NCI-H2107 treated with DMSO at 0.1 percent for 48 hours (cell line): ENCODE measurements around the gene HCN2.
A peak's percentile ranks its signal among the peaks of the same experiment; 100 is the strongest.
"Not testable (repeated sequence)": the region's sequence is repeated elsewhere in the genome, so short reads cannot be mapped to it uniquely, and the experiment has no call there.

Experiments
- DNase-seq: peaks from one replicate; lab custom pipeline; 2025; ENCODE audit not compliant: unreplicated experiment; lab: John Stamatoyannopoulos, UW

The HCN2 gene

DNA sequence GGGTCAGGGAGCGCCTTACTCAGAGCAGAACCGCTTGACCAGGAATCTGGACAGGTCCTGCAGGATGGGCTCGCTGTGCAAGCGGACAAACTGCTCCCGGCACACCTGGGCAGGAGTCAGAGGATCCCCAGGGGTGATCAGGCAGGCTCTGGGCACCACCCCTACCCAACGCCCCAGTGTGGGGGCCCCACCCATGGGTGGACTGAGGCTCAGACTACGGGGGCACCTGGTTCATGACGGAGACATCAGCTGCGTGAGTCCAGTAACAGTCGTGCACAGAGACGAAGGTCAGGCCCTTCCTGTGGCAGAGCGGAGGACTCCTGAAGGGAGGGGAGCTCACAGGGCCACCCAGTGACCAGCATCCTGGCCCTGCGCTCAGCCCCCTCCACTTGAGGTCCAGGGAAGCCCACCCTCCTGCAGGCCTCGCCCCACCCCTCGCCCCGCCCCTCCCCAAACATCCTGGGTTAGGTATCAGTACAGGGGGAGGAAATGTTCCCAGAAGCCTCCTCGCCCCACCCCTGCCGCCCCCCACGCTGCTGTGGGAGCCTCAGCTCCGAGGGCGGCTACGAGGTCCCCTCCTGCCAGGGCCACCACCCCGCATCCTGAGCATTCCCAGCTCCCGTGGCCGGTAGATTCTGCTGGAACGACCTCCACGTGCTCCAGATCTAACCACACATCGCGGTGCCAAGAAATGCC is 28.0 kb downstream of the HCN2 start:
- no peak for DNase-seq

DNA sequence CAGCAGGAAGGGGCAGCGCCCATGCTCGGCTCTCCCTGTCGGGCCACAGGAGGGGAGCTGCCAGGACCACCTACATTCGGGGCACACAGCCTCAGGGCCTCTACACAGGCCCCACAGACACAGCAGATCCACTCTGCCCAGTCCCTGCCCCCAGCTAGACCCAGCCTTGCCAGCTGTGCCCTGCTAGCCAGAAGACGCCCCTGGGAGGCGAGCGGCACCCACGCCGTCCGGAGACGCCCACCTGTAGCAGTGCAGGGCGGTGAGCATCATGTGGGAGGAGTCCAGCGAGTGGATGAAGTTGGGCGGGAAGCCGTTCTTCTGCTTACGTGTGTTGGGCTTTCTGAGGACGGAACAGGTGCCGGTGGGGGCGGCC is 28.6 kb downstream of the HCN2 start:
- DNase-seq = no peak

DNA sequence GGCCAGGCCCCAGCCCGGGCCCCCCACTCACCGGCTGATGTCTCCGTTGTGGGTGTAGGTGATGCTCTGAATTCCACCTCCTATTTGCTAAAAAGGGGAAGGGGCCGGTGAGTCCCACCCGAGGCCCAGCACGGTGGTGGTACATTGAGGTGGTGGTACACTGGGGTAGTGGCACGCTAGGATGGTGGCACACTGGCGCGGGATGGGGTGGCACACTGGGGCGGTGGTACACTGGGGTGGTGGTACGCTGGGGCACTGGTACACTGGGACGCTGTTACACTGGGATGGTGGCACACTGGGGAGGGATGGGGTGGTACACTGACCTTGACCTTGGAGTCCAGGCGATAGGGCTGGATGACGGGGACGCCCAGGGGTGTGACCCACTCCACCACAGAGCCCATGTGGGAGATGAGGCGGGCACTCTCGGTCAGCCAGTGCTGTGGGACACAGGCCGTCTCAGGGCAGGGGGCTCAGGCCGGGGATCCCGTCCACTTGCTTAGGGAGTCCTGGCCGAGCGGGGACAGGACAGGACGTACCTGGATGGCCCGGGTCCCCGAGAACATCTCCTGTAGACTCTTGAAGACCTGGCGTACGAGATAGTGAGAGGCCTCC is 29.1 kb downstream of the HCN2 start:
- DNase-seq = no peak

DNA sequence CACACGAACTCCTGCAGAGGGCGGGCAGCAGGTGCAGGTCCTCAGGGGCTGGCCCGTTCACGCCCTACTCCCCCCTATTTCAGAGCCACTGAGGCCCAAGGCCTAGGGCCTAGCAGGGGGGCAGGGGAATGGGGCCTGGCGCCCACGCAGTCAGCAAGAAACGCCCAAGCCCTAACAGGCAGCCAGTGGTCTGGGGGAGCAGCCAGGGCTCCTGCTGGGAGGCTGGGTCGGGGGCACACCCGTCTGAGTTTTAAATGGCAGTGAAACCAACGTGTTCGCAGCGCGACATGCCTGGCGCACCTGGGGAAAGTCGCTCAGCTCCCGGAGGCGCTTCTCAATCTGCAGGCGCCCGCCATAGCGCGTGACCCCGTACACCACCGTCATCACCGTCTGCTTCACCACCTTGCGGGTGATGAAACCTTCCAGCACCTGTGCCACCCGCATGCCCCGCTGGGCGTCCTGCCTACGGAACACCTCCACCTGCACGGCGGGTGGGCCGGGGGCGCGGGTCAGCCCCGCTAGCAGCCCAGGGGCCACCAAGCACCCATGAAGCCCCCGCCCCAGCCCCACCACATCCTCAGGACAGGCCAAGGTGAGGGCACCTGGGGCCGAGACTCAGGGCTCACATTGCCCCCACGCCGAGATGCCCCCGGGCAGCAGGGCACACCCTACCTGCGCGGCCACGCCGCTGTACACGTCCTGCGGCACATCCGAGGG is 29.8 kb downstream of the HCN2 start:
- no peak for DNase-seq

DNA sequence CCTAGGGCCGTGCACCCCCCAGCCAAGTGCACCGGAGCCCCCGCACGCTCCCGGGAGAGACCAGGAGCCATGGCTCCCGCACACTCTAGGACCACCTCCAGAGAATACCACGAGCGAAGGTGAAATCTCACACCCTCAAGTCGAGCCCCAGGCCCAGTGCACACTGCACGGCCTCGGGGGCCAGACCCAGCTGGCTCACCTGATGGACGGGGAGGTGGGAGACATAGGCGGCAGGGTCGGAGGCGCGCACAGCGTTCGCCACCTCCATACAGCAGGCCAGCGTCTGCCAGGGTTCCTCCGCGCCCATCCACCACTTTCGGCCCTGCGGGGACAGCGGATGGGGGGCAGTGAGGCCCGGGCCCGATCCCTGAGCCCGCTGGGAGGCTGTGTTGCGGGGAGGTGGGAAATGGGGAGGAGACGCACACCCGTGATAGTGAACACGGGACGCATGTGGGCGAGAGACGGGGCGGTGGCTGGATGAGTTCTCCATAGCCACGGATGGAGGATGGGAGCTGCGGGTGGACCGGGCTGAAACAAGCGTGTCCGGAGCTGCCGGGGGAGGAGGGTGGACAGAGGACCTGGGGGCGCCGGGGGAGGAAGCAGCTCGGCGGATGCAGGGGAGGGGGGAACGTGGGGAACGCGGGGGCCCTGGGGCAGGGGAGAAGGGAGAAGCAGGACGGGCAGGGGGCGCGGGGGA is 30.6 kb downstream of the HCN2 start:
- DNase-seq = no peak

DNA sequence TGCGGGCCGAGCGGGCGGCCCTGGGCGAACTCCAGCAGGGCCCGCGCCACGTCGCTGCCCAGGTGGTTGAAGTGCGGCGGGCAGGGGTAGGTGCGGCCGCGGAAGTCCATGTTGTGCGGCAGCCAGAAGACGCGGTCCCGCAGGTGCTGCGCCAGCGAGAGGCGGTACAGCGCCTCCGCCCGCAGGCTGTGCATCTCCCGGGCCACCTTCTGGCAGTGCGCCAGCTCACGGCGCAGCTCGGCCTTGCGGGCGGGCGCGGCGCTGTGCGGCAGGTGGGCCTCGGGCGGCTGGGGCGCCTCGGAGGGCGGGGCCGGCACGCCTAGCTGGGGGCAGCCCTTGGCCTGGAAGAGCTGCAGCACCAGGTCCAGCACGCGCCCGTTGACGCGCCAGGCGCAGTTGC is 31.5 kb downstream of the HCN2 start:
- not testable (repeated sequence) for DNase-seq

DNA sequence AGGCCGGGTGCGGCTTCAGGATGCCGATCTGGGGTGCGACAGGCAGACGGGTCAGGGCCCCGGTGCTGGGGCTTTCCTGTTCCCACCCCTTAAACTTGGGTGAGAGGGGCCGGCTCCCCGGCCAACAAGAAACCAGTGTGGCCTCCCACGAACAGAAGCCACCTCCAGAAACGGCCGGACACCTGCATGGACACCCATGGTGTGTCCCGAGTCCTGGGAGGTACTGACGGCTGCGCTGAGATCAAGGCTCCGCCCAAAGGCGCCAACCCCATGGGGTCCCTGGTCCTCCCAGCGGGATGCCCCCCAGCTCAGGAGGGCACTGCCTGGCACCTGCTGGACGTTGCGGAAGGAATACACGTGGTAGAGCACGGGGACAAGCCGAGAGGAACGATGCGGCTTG is 32.1 kb downstream of the HCN2 start:
- no peak for DNase-seq

DNA sequence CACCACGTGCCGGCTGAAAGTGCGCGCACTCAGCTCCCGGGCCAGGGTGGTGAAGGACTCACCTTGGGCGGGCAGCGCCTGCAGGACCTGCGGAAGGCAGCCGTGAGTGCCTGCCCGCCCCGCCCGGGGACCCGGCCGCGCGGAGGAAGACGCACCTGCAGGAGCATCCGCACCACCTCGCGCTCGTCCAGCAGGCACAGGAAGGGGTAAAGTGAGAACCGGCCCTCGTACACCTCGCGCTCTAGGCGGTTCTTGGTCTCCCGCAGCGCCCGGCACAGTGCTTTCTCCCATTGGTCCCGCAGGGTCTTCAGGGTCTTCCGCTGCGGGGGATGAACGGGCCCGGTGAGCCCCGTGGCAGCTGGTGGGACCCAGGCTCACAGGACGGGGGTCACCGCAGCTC is 33.0 kb downstream of the HCN2 start:
- no peak for DNase-seq

DNA sequence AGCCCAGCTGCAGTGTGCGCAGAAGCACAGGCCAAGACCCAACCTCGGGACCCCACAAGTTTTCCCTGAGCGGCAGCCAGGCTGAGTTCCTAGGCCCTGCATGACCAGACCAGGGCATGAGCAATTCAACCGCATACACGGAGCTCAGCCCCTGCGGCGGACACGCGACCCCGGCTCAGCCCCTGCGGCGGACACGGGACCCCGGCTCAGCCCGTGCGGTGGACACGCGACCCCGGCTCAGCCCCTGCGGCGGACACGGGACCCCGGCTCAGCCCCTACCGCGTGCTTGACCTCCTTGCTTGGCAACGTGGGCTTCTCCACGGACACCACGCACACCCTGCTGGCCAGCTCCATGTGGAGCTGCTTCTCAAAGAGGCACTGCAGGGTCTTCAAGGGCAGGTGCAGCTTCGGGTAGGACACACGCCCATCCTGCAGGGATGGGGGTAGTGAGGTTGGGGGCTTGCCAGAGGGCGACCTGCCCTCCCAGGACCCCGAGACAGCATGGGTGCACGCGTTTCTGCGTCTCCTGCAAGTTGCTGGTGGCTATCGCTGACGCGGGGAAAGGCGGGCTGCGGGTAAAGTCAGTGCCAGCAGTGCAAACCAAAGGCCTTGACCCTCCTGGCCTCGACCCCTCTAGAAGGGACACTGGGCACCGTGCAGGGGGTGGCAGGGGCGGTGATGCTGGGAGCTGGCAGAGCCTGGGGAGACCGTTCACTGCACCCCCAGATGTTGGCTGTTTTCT is 33.7 kb downstream of the HCN2 start:
- no peak for DNase-seq

DNA sequence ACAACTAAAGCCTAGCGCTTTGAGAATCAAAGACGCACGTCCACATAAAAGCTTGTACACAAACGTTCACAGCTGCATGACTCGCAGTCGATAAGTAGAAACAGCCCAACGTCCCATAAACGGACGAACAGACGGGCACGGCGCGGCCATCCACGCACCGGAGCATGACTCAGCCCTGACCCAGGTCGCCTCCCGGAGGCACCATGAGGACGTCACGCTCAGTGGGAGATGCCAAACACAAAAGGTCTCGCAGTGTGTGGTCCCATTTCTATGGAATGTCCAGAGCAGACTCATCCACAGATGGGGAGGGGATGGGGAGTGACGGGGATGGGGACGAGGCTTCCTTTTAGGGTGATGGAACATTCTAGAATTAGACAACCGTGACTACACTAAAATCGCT is 34.3 kb downstream of the HCN2 start:
- DNase-seq = no peak

DNA sequence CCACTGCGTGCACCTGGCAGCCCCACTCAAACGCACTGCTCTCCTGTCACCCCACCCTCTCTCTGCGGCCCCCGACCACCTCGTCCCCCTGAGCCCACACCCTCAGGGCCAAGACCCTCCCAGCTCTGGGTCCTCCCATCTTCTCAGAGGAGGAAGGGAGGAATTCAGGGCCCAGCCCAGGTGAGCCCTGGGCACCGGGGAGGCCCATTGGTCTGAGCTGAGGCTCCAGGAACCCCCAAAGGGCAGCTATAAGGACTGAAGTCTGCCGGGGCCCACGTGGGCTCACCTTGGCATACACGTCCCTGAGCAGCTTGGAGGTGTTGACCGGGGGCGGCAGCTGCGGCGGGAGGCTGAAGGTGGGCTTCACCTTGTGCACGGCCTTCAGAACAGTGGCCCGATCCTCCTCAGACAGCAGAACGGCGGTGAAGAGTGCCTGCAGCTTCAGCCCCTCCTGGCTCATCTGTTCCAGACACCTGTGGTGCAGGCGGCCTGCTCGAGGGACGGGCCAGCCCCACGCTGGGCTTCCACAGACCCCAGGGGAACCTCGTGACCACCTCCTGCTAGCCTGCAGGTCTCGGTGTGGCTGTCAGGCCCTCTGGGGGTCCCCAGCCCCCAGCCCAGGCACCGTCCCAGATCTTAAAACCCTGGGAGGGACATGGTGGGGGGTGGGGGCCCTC is 34.9 kb downstream of the HCN2 start:
- DNase-seq = no peak

DNA sequence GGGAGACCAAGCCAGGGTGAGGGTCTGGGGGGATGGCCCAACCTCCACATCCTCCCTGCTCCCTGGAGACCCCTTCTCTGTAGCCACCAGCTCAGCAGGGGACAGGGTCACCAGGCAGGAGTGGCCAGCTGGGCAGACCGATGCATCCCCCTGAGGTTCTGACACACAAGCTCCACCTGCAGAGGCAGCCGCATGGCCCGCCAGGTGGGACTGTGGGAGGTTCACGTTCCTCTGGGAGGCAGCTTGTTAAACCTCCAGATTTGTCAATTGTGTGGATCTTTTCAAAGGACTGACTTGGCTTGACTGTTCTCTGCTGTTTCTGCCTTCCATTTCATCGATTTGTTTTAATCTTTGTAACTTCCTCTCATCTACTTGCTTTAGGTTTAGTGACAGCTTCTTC is 35.6 kb downstream of the HCN2 start:
- DNase-seq = no peak

DNA sequence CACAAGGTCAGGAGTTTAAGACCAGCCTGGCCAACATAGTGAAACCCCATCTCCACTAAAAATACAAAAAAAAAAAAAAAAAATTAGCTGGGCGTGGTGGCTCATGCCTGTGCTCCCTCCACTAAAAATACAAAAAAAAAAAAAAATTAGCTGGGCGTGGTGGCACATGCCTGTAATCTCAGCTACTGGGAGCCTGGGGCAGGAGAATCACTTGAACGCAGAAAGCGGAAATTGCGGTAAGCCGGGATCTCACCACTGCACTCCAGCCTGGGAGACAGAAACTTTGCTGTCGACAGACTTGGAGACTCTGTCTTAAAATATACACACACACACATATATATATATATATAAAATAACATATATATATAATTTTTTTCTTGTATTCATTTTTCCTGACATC is 36.9 kb downstream of the HCN2 start:
- not testable (repeated sequence) for DNase-seq

DNA sequence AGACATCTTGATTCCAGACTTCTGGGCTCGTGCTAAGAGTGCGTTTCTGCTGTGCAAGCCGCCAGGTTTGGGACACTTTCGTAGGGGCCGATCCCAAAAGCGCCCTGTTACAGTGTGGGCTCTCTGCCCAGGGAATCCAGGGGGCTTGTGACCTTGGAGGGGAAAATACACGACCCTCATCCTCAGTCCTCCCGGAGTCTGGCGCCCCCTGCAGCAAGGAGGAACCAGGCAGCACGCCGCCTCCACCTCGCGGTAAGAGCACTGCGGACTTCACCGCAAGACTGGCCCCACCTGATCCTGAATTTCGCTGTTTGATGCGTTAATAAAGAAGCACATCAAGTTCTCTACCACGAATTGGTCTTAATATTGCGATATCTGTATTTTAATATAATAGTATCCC is 38.5 kb downstream of the HCN2 start:
- no peak for DNase-seq

DNA sequence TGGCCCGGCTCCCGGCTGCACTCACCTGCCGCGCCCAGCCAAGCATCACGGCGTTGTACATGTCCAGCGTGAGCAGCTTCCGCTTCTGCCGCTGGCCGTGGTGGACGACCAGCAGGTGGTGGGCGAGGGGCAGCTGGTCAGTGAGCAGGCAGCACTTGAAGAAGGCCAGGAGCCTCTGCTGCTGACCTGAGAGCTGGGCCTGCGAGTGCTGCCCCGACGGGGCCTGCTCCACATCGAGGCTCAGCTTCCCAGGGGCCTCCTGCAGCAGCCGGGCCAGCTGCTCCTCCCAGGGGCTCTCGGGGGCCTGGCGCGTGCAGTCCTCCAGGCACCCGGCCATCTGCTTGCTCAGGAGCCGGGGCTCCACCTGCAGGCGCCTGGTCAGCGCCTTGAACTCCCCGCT is 39.8 kb downstream of the HCN2 start:
- not testable (repeated sequence) for DNase-seq

DNA sequence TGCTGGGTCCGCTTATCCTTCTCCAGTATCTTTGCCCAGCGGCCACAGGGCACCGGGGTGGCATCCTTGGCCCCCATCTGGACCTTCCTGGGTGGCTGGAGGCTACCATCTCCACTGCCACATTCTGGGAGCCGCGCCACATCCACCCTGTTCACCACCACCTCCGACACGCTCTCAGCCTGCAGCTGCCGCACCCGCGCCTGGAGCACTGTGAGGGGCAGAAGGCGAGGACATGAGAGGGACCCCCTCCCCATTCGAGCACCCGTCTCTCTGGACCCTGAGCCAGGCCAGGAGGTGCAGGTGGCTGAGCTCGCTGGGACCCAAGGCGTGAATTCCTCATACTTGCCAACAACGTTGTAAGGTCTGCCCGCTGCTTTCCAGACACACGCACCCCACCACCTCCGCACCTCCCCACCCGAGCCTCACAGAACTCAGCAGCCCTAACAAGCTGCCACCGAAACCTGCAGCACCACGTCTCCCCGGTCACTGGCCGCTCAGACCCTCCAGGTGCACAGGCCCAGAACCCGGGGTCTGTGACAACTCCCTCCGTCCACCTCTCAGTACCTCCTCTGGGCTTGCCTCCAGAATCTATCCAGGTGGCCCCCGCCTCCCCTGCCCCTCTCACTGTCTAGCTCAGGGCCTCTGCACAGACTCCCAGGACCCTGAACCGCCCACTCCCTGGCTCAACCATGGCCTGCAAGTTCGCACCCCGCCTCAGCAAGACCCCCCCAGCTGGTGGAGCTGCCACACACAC is 40.5 kb downstream of the HCN2 start:
- no peak for DNase-seq

DNA sequence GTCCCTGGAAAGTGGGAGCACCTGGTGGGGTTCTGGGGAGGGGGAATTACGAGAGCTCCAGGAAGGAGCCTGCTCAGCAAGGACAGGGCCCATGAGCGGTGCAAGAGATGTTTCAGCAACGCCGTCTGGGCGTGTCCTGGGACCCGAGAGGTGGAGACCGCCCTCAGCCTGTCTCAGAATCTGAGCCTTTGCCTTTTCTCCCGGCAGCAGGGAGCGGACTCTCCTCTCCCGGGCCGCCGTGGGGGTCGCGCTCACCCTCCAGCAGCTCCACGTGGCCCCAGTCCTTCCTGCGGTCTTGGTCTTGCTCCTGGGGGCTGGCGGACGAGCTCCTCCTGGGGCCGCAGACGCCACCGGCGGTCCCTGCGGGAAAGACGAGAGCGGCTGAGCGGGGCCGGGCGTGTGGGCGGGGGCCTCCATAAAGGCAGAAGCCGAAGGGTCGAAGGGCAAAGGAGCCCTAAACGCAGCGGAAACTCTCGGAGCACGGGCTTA is 42.9 kb downstream of the HCN2 start:
- no peak for DNase-seq

DNA sequence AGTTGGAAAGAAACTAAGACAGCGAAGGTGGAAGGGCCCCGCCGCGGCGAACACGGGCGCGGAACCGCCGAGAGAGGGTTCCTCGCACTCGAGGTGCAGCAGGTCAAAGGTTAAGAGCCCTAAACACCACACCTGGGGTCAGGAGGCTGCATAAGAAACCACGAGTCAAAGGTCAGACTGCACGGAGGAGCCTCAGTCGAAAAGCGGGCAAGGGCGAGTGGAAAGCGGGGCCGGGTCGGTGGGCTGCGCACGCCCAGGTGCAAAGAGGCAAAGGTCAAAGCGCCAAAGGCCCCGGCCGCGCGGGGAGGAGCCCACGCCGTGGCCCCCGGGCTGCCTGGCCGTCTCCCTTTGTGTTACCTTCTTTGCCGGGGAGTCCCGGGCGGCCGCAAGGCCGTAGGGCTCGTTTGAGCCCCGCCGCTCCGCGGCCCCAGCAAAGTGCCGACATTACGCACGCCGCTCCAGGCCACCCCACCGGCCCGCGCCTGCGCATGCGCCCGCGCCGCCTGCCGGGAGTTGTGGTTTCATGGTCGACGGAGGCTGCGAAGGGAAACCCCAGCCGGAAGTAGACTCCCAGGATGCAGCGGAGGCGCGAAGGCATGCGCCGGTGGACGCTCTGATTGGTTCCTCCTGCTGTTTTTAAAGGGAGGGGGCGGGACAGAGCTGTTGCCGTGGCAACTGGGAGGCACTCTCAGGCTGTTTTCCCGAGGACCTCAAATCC is 43.5 kb downstream of the HCN2 start, which contains the start of gene POLRMT:
TSS of gene POLRMT (minus strand) at position 470 of the 718 bp plus-strand sequence. CDS start at position 445, 25 bp downstream.
- peak; percentile 89 for DNase-seq
